KOPT-K1 (cell line): ENCODE measurements around the gene PNPLA3.

Experiments
- H3K27ac ChIP-seq: fragments of 200-600 bp; sonication (generic); 2 replicates; pipeline ENCODE4 v1.5.1; 2016; ENCODE audit warnings: antibody characterized with exemption, mild to moderate bottlenecking, low read depth, low read length; ENCODE audit not compliant: poor library complexity, severe bottlenecking
- H3K36me3 ChIP-seq: fragments of 200-600 bp; sonication (generic); 2 replicates; pipeline ENCODE4 v1.5.1; 2017; ENCODE audit warnings: antibody characterized with exemption, mild to moderate bottlenecking, low read length, moderate library complexity; ENCODE audit not compliant: insufficient read depth
- H3K9me3 ChIP-seq: fragments of 200-600 bp; sonication (generic); 2 replicates; pipeline ENCODE4 v1.5.1; 2017; ENCODE audit warnings: antibody characterized with exemption, low read length, mild to moderate bottlenecking; ENCODE audit not compliant: insufficient read depth, poor library complexity, severe bottlenecking

Gene PNPLA3

DNA sequence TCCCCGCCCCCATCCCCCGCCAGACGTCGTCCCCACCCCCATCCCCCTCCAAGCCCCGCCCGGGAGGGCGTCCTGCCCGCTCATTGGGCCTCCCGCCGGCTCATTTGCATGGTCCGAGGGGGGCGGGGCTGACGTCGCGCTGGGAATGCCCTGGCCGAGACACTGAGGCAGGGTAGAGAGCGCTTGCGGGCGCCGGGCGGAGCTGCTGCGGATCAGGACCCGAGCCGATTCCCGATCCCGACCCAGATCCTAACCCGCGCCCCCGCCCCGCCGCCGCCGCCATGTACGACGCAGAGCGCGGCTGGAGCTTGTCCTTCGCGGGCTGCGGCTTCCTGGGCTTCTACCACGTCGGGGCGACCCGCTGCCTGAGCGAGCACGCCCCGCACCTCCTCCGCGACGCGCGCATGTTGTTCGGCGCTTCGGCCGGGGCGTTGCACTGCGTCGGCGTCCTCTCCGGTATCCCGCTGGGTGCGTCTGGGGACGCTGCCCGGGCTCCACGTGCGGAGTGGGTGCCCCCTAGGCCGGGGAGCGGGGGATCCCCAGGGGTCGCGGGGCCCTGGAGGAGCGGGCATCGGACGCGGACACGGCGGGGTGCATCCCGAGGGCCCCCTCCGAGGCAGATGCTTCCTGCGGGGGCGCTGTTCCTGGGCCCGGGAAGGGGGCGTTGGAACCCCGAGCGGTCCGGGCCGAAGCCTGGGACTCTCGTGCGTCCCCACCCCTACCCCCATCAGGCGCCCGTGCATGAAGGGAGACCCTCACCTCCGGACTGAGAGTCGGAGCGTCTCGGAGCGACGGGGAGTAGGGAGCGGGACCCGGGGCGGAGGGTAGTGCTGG lies at the start of gene PNPLA3:
Gene PNPLA3, plus strand, starts transcription at position 175 of the 834 bp plus-strand sequence. Its CDS starts 107 bp downstream, at position 282.
- no peak within 1 kb of the TSS for H3K27ac ChIP-seq

GRCh38 chr22:43876866-43877509 lies 46.6 kb upstream of the PNPLA3 start:
- H3K36me3 ChIP-seq, result no peaks in the 10 kb centered on the region
- H3K27ac ChIP-seq, result no peak overlapping the region
- H3K9me3 ChIP-seq, result no peaks in the 10 kb centered on the region

More for the DNA sequence above, at the start of gene PNPLA3:
- H3K36me3 ChIP-seq, result no peaks in the 10 kb centered on the region
- no peaks in the 10 kb centered on the region for H3K9me3 ChIP-seq

GRCh38 chr22:43878079-43878795 lies 45.4 kb upstream of the PNPLA3 start:
- H3K9me3 ChIP-seq, result no peaks in the 10 kb centered on the region
- H3K36me3 ChIP-seq, result no peaks in the 10 kb centered on the region
- no peak overlapping the region for H3K27ac ChIP-seq

DNA sequence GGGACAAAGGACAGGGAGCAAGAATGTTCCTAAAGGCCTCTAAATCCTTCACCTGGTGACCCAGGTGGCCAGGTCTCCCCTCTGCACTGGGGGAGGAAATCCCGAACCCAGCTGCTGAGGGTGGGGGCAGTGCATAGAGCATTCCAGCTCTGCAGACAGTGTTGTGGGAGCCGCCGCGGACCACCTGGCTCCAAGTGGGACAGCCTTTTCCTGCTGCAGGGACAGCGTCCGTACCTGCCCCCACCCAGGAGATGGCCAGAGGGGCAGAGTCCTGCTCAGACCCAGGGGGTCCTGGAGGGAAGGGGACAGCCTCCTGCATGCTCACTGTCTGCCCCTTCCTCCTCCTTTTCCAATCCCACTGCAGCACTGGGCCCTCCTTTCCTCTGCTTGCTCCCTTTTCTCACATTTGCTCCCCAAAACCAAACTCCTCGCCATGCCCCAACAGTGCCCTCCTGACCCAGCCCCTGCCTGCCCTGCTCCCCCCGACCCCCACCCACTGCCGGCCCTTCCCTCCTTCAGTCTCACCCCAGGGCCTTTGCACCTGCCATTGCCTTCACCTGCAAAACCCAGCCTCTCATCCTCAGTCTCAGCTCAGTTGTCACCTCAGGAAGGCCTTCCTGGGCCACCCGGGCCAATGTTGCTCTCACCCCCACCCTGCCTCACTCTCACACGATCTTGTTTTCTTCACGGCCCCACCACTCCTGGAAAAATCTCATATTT lies 44.6 kb upstream of the PNPLA3 start:
- H3K9me3 ChIP-seq, result no peaks in the 10 kb centered on the region
- H3K36me3 ChIP-seq, result no peaks in the 10 kb centered on the region
- H3K27ac ChIP-seq, result no peak overlapping the region

DNA sequence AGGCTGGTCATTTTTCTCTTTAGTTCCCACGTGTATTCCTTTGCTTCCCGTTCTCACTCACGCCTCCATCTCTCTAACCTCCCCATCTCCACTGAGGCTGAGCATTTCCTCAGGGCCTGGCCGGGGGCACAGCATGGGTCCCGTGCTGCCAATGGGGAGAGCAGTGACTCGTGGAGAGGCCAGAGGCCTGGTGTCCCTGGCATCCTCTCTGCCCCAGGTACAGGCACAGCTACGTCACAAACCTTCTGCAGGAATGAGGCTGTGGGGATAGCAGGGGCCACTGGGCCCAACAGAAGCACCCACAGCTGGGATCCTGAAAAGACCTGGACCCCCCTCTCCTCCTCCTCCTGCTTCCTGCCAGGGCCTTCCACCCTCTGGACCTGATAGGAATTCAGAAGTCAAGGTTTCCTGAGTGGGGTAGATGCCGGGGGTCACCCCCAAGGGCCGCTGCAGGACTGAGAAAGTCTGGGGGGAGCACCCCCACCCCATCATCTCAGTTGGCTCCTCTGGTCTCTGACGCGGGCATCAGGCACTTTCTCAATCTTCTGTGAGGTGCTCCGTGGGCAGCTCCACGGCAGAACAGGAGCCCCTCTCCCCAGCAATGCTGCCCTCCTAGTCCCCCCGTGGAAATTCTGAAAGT lies 43.6 kb upstream of the PNPLA3 start:
- Histone ChIP-seq H3K27ac (no peak overlapping the region), H3K9me3 (no peaks in the 10 kb centered on the region), H3K36me3 (no peaks in the 10 kb centered on the region)

DNA sequence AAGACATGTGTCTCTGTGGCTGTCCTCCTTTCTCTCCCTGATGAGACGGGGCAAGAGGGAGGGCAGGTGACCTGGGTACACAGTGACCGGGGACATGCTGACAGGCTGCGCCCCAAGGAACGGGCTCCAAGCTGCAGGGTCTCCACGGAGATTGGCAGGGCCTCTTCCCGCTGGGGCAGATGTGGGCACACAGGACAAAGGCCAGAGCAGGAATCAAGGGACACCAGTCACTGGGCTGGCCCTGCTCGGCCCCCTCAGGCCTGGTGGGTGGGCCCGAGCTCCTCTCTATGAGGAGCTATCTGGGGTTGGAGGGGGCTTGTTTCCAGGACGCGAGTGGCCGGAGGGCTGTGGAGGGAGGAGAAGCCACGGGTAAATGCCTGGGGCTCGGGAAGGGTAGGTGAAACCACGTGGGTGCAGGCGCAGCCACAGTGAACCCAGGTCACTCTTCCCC lies 43.0 kb upstream of the PNPLA3 start:
- Histone ChIP-seq H3K27ac (no peak overlapping the region), H3K9me3 (no peaks in the 10 kb centered on the region), H3K36me3 (no peaks in the 10 kb centered on the region)

DNA sequence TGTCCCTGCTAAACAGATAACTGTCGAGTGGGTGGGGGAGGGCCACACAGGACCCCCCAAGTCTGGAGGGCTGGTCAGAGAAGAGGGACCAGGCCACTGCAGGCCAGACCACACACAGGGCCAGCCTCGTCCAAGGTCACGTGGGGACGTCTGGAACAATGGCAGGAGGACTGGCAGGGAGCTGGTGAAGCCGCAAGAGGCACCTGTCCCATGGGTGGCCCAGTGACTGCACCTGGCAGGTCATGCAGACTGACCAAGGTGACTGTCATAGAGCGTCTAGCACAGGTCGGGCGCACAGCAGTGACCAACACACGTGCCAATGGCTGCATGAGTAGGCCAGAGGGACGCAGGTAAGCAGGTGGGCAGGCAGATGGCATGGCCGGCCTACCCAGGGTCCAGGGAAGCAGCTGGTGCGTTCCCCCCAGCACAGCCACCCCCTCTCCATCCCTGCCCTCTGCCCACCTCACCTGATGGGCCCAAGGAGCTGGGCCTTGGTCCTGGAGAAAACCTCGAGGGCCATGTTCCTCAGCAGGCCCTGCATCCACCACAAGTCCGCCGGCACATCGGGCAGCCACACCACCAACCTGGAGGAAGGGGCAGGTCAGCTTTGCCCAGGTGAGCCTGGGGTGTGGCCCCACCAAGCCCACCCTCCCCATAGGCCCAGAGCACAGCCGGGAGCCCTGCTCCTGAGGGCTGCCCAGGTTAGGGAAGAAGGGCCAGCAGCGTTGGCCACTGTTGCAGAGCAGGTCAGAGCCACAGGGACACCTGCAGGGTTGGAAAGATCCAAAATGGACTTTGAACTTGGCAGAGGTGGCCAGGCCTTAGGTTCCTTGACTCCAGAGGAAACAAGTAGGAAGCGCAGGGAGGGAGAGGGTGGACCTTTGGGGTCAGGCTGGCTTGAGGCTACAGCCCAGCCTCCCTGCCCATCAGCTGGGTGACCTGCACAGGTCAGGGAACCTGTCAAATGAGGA lies 42.2 kb upstream of the PNPLA3 start:
- Histone ChIP-seq H3K36me3 (no peaks in the 10 kb centered on the region), H3K27ac (no peak overlapping the region)

GRCh38 chr22:43882122-43882767 lies 41.4 kb upstream of the PNPLA3 start:
- H3K9me3 ChIP-seq, result no peaks in the 10 kb centered on the region
- no peak overlapping the region for H3K27ac ChIP-seq
- H3K36me3 ChIP-seq, result no peaks in the 10 kb centered on the region

More for the DNA sequence above, 42.2 kb upstream of the PNPLA3 start:
- no peaks in the 10 kb centered on the region for H3K9me3 ChIP-seq

- H3K27ac ChIP-seq, result no peak overlapping the region
- H3K36me3 ChIP-seq, result no peaks in the 10 kb centered on the region
- H3K9me3 ChIP-seq, result no peaks in the 10 kb centered on the region
Observed at GRCh38 chr22:43883012-43883661, 40.5 kb upstream of the PNPLA3 start.

- no peak overlapping the region for H3K27ac ChIP-seq
- H3K36me3 ChIP-seq, result no peaks in the 10 kb centered on the region
- H3K9me3 ChIP-seq, result no peaks in the 10 kb centered on the region
Observed at GRCh38 chr22:43883719-43884415, 39.7 kb upstream of the PNPLA3 start.

GRCh38 chr22:43884600-43885318 lies 38.8 kb upstream of the PNPLA3 start:
- no peaks in the 10 kb centered on the region for H3K36me3 ChIP-seq
- H3K9me3 ChIP-seq, result no peaks in the 10 kb centered on the region
- H3K27ac ChIP-seq, result no peak overlapping the region

GRCh38 chr22:43885319-43885671 lies 38.3 kb upstream of the PNPLA3 start:
- Histone ChIP-seq H3K36me3 (no peaks in the 10 kb centered on the region), H3K9me3 (no peaks in the 10 kb centered on the region), H3K27ac (no peak overlapping the region)
